B cell (primary cell): ENCODE measurements around the gene CTNNA3.

Source experiments
- EZH2 ChIP-seq: IDR thresholded peaks from 2 replicates; pipeline ENCODE4 v1.6.1; 2012; ENCODE audit warnings: borderline replicate concordance, low read depth, mild to moderate bottlenecking, moderate library complexity, low read length; ENCODE audit not compliant: insufficient read depth, poor library complexity, severe bottlenecking
- TF ChIP-seq, protein P1 (sequence below): fragments of 200-600 bp; IDR thresholded peaks from one replicate; pipeline ENCODE4 v1.8.0; 2022; ENCODE audit warnings: antibody characterized with exemption, mild to moderate bottlenecking

DNA sequence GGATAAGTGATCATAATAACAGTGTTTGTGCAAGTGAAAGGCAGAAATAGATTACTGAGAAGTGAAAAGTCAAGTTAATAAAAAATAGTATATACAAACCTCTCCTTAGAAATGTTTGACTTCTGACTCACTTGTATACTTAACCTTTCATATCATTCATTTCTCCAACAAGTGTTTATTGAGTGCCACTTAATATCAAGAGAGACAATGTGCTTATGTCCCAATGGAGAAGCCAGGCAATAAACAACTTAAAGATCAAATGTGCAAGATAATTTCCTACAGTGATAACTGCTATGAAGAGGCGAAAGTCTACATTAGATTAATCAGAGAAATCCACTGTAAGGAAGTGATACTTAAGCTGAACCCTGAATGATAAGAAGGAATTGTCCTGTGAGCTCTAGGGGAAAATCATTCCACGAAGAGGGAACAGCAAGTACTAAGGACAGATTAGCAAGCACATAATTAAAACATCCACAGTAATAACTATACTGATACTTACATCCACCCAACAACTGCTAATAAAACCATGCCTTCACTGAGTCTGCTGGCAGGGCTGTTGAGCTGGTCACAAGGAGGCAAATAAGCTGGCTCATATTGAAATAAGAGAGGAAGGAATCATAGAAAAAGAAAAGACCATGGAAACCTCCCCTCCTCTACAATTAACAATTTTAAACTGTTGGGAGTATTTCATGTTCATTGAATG lies 203.5 kb downstream of the CTNNA3 start:
- TF ChIP-seq, protein P1, sequence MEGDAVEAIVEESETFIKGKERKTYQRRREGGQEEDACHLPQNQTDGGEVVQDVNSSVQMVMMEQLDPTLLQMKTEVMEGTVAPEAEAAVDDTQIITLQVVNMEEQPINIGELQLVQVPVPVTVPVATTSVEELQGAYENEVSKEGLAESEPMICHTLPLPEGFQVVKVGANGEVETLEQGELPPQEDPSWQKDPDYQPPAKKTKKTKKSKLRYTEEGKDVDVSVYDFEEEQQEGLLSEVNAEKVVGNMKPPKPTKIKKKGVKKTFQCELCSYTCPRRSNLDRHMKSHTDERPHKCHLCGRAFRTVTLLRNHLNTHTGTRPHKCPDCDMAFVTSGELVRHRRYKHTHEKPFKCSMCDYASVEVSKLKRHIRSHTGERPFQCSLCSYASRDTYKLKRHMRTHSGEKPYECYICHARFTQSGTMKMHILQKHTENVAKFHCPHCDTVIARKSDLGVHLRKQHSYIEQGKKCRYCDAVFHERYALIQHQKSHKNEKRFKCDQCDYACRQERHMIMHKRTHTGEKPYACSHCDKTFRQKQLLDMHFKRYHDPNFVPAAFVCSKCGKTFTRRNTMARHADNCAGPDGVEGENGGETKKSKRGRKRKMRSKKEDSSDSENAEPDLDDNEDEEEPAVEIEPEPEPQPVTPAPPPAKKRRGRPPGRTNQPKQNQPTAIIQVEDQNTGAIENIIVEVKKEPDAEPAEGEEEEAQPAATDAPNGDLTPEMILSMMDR = no peak
- TF ChIP-seq EZH2 = no peak
